HepG2 (cell line): ENCODE data around the gene ZNF264. TPM values are rescaled to one million over a fixed set of nuclear protein-coding genes. Genes with fewer than 3 reads are reported as not detected.

ENCODE experiments used
- ATAC-seq: fragments of 200-7000 bp; cut with Tn5 transposase; 3 replicates; pipeline ENCODE4 v1.9.1; 2020; ENCODE audit warnings: mild to moderate bottlenecking, moderate library complexity
- BruUV-seq: library from RNA; stranded (reverse); fragments of 400-500 nt; replicated peaks from 2 replicates; lab custom pipeline; 2021; lab: Mats Ljungman, UMichigan
- CTCF ChIA-PET: fragments of 300-600 bp; formaldehyde crosslinking; extraction: SDS; loops from one replicate; lab custom pipeline; 2021; ENCODE audit warnings: low total read pairs, inconsistent platforms, low intra/inter-chr PET ratio; lab: Yijun Ruan, JAX
- POLR2A ChIA-PET: fragments of 350-600 bp; sonication (Branson Sonifier 250); formaldehyde crosslinking; loops from one replicate; lab custom pipeline; 2020; ENCODE audit warnings: antibody characterized with exemption, inconsistent platforms; lab: Yijun Ruan, JAX
- DNase-seq: peaks from one replicate; pipeline ENCODE4 v3.0.0-alpha.2; 2015; ENCODE audit warnings: low spot score
- FAIRE-seq: peaks from 3 replicates; lab custom pipeline; 2011; peaks lifted over from hg19 to GRCh38; lab: Jason Lieb, UNC
- H2AFZ ChIP-seq: one replicate; pipeline ENCODE4 v1.6.1; 2011; ENCODE audit warnings: low read length, inconsistent platforms
- H3K27ac ChIP-seq: fragments of 300-600 bp; 3 replicates; pipeline ENCODE4 v1.8.0; 2011; ENCODE audit warnings: mixed run types, mild to moderate bottlenecking, mixed read lengths, low read length, inconsistent platforms; ENCODE audit not compliant: insufficient read depth; ENCODE audit errors: extremely low read length
- H3K27me3 ChIP-seq, 2 experiments: fragments of 200-600 bp in 1 of 2; 2 replicates in 1 of 2; 3 replicates in 1 of 2; pipeline versions ENCODE4 v1.6.0 to v1.8.0; 2011; ENCODE audit warnings: low read length in 2 of 2, mild to moderate bottlenecking in 2 of 2, moderate library complexity in 2 of 2, inconsistent platforms in 1 of 2; ENCODE audit not compliant: insufficient read depth in 2 of 2, control insufficient read depth in 1 of 2
- H3K36me3 ChIP-seq, 2 experiments: fragments of 200-600 bp in 1 of 2; replicated peaks in 1 of 2; 2 replicates in 1 of 2; 3 replicates in 1 of 2; pipeline versions ENCODE4 v1.5.1 to v1.8.0; 2011; ENCODE audit warnings: low read length in 2 of 2, inconsistent platforms in 1 of 2; ENCODE audit not compliant: insufficient read depth in 2 of 2, control insufficient read depth in 1 of 2
- H3K4me1 ChIP-seq: 2 replicates; pipeline ENCODE4 v1.5.1; 2012; ENCODE audit warnings: low read length, inconsistent platforms; ENCODE audit not compliant: insufficient read depth
- H3K4me2 ChIP-seq: 2 replicates; pipeline ENCODE4 v1.6.0; 2011; ENCODE audit warnings: low read depth, low read length, inconsistent platforms
- H3K4me3 ChIP-seq, 3 experiments: fragments of 200-600 bp in 1 of 3; sonication (generic), shearing (Covaris generic) in 1 of 3; replicated peaks in 1 of 3; 2 replicates each; pipeline ENCODE4 v1.5.1; 2011 to 2016; ENCODE audit warnings: low read length in 3 of 3, inconsistent platforms in 2 of 3, low read depth in 2 of 3, mild to moderate bottlenecking in 2 of 3, control low read depth in 1 of 3, mixed read lengths in 1 of 3; ENCODE audit not compliant: insufficient read depth in 1 of 3
- H3K79me2 ChIP-seq: one replicate; pipeline ENCODE4 v1.6.1; 2011; ENCODE audit warnings: low read length, inconsistent platforms; ENCODE audit not compliant: insufficient read depth
- H3K9ac ChIP-seq: 2 replicates; pipeline ENCODE4 v1.6.0; 2011; ENCODE audit warnings: mild to moderate bottlenecking, low read depth, low read length, inconsistent platforms; ENCODE audit not compliant: insufficient read depth
- H3K9me3 ChIP-seq: 2 replicates; pipeline ENCODE4 v1.5.1; 2012; ENCODE audit warnings: mild to moderate bottlenecking, low read length
- H4K20me1 ChIP-seq: 2 replicates; pipeline ENCODE4 v1.6.0; 2011; ENCODE audit warnings: inconsistent platforms, mild to moderate bottlenecking, low read length, moderate library complexity; ENCODE audit not compliant: insufficient read depth
- CAMTA2 ChIP-seq: sonication (generic); formaldehyde crosslinking; IDR thresholded peaks from 2 replicates; pipeline ENCODE4 v1.4.0; 2020; ENCODE audit warnings: mild to moderate bottlenecking, missing genetic modification reagents, borderline replicate concordance
- CENPBD1 ChIP-seq: sonication (generic); formaldehyde crosslinking; IDR thresholded peaks from 2 replicates; pipeline ENCODE4 v1.8.0; 2022; ENCODE audit warnings: missing genetic modification reagents, low read depth, mild to moderate bottlenecking, borderline replicate concordance
- KDM2A ChIP-seq: sonication (generic); formaldehyde crosslinking; IDR thresholded peaks from 2 replicates; pipeline ENCODE4 v1.4.0; 2020; ENCODE audit warnings: low read depth, missing genetic modification reagents, borderline replicate concordance
- NFE2 ChIP-seq: sonication (generic); formaldehyde crosslinking; IDR thresholded peaks from 2 replicates; pipeline ENCODE4 v1.4.0; 2020; ENCODE audit warnings: missing genetic modification reagents
- RARA ChIP-seq: IDR thresholded peaks from 2 replicates; pipeline ENCODE4 v1.6.1; 2016; ENCODE audit warnings: missing genetic modification reagents, missing compliant biosample characterization
- TOPORS ChIP-seq: sonication (generic); formaldehyde crosslinking; IDR thresholded peaks from 2 replicates; pipeline ENCODE4 v1.8.0; 2023; ENCODE audit warnings: mild to moderate bottlenecking, missing genetic modification reagents
- ZNF121 ChIP-seq: sonication (generic); formaldehyde crosslinking; IDR thresholded peaks from 2 replicates; pipeline ENCODE4 v1.5.0; 2020; ENCODE audit warnings: mild to moderate bottlenecking, missing genetic modification reagents
- ZSCAN5A ChIP-seq: sonication (generic); formaldehyde crosslinking; IDR thresholded peaks from 2 replicates; pipeline ENCODE4 v1.8.0; 2022; ENCODE audit warnings: mild to moderate bottlenecking, missing genetic modification reagents, borderline replicate concordance
- WGBS: methylation state at CpG from one replicate; pipeline ENCODE4 v1.1.6; 2017; ENCODE audit warnings: low lambda C conversion rate; 5-methylcytosine and 5-hydroxymethylcytosine counted together
- in situ Hi-C: cut with HindIII; loops from 2 replicates; pipeline ENCODE4 v1.10.0; 2017; ENCODE audit warnings: low pct_unique_long_range_greater_than_20kb; ENCODE audit not compliant: extremely low pct_ligation_motif_present
- intact Hi-C: fragments of 100-400 bp; cut with micrococcal nuclease; formaldehyde crosslinking; loops from one replicate; pipeline ENCODE4 v1.10.0; 2022; ENCODE audit not compliant: unreplicated experiment
- polyA plus RNA-seq, 8 experiments: library from polyadenylated mRNA; depleted of rRNA in 3 of 8; stranded (reverse) in 7 of 8; unstranded in 1 of 8; fragments of >200 nt; fragmentation: Illumina TruSeq in 4 of 8; extraction: Trizol in 4 of 8; gene quantifications; 2 replicates each; pipeline versions ENCODE4 v1.2.1 to v1.2.3, GENCODE V29; 2011 to 2016; ENCODE audit warnings: low read depth in 4 of 8, missing spikeins in 1 of 8, mixed read lengths in 1 of 8; ENCODE audit not compliant: insufficient read depth in 1 of 8
- total RNA-seq, 5 experiments: library from RNA; depleted of rRNA; stranded (reverse); fragments of >200 nt; fragmentation: Illumina TruSeq; extraction: Trizol; gene quantifications; 2 replicates each; pipeline ENCODE4 v1.2.3, GENCODE V29; 2016; ENCODE audit warnings: low read depth in 1 of 5

The ZNF264 gene
- total and polyA plus RNA-seq, 2 of the 13 experiments (the other 11 are each of a cell fraction or from before 2014, with no cell fraction given) = 3.5 to 17.6 TPM

GRCh38 chr19:57241176-57241575, 49.9 kb downstream of the ZNF264 start:
- POLR2A ChIA-PET = no interaction called here
- intact Hi-C loops (no loop called here), in situ Hi-C loops (loop anchor here (5.0 kb wide), 1 partner anchor 41 kb away; the partner anchor contains the start of gene ZNF460)
- Histone ChIP-seq H4K20me1 (no peaks in the 10 kb centered on the region), H3K4me3 (peak overlapping the region; percentile 85 to 92 (median 90)), H3K27ac (peak overlapping the region; percentile 84), H2AFZ (no peak overlapping the region), H3K4me2 (peak overlapping the region; percentile 93), H3K27me3 (no peaks in the 10 kb centered on the region; a peak in 1 of 5 replicates), H3K9me3 (no peaks in the 10 kb centered on the region), H3K4me1 (peaks cover 38% of the 10 kb centered on the region), H3K9ac (peak overlapping the region; percentile 88), H3K36me3 (peaks cover 2 to 9% of the 10 kb centered on the region in 2 experiments; a peak in 4 of 5 replicates), H3K79me2 (peaks cover 22% of the 10 kb centered on the region)
- FAIRE-seq (no peak), ATAC-seq (peak; percentile 3; the same call in 2 of the 3 replicates), DNase-seq (peak; percentile 12)
- 8% methylated on average over 7 of the region's 7 CpGs for WGBS
- BruUV-seq = no TSS peak
- CTCF ChIA-PET = no interaction called here
- TF ChIP-seq CAMTA2 (CRISPR knock-in tag) (no peak), TOPORS (CRISPR knock-in tag) (no peak), ZSCAN5A (CRISPR knock-in tag) (0 out of 2 replicates have a peak, but pooled peaks have one; percentile 13), CENPBD1 (CRISPR knock-in tag) (no peak), KDM2A (CRISPR knock-in tag) (no peak)

GRCh38 chr19:57242821-57243220, 51.5 kb downstream of the ZNF264 start:
- Histone ChIP-seq H3K9ac (no peak overlapping the region), H3K27me3 (no peaks in the 10 kb centered on the region; a peak in 1 of 5 replicates), H4K20me1 (no peaks in the 10 kb centered on the region), H3K9me3 (no peaks in the 10 kb centered on the region), H3K36me3 (peaks cover 2 to 21% of the 10 kb centered on the region in 2 experiments), H3K4me1 (peaks cover 46% of the 10 kb centered on the region), H3K4me2 (peak overlapping the region; percentile 93), H3K27ac (no peak overlapping the region), H3K4me3 (no peak overlapping the region), H2AFZ (no peak overlapping the region), H3K79me2 (peaks cover 29% of the 10 kb centered on the region)
- TF ChIP-seq NFE2 (CRISPR knock-in tag) = no peak
- TF ChIP-seq ZNF121 (CRISPR knock-in tag) = peak; percentile 90
- TF ChIP-seq RARA (CRISPR knock-in tag) = 0 out of 2 replicates have a peak, but pooled peaks have one; percentile 7
- WGBS = 94% methylated on average over 5 of the region's 5 CpGs
- intact Hi-C loops (no loop called here), in situ Hi-C loops (loop anchor here (5.0 kb wide), 1 partner anchor 39 kb away; the partner anchor contains the start of gene ZNF460)
- no TSS peak for BruUV-seq
- ATAC-seq = no peak
- CTCF ChIA-PET = no interaction called here
- POLR2A ChIA-PET = no interaction called here
- DNase-seq = no peak
- FAIRE-seq = no peak
